GM12891 (cell line): ENCODE results near the gene DLGAP1.

ENCODE experiments used
- POLR2A ChIP-seq: IDR thresholded peaks from 2 replicates; pipeline ENCODE4 v1.6.1; 2011; ENCODE audit warnings: low read depth, low read length, control low read depth
- POLR2AphosphoS5 ChIP-seq: IDR thresholded peaks from 2 replicates; pipeline ENCODE4 v1.6.1; 2011; ENCODE audit warnings: low read depth, low read length, control low read depth

DNA sequence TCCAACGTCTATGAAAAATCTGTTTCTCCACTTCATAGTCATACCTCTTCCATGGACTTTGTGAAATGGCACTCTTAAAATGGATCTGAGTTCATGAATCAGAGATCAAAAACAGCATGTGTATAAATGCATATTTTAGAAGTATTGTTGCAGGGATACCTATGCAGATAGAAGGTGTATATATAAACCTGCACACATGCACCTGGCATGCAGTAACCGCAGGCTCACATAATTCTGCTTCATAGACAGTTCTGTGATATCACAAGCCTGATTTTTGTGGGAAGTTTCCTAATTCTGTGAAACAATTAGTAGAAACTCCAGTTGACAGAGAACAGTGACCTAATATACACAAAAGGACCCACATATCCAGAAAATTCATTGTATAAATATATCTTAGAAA is 583.4 kb downstream of the DLGAP1 start:
- TF ChIP-seq POLR2A, result no peak
- no peak for TF ChIP-seq POLR2AphosphoS5
